ENCODE data around the gene DNASE1. TPM values are rescaled to one million over a fixed set of nuclear protein-coding genes. Genes with fewer than 3 reads are reported as not detected.

The DNASE1 gene
- total RNA-seq, 6 experiments from 2014 or later = 7.5 to 9.9 (median 8.0) TPM

- Mint-ChIP-seq H3K27ac (no peak overlapping the region), H3K36me3 (ENCODE audit: low read depth) (peaks cover 13% of the 10 kb centered on the region; the same call in 1 of the 2 replicates), H3K4me1 (ENCODE audit: low read depth) (peaks cover 25% of the 10 kb centered on the region), H3K9me3 (no peaks in the 10 kb centered on the region), H3K27me3 (ENCODE audit: insufficient read depth) (no peaks in the 10 kb centered on the region; the same call in 1 of the 2 replicates), H3K4me3 (no peak overlapping the region)
- no peak for DNase-seq
- no peak for TF ChIP-seq CTCF (IDR thresholded peaks at IDR 0.05)
Measured at GRCh38 chr16:3698941-3699340, 44.5 kb downstream of the DNASE1 start.

- Mint-ChIP-seq H3K36me3 (ENCODE audit: low read depth) (peaks cover 4% of the 10 kb centered on the region; the same call in 1 of the 2 replicates), H3K27me3 (ENCODE audit: insufficient read depth) (no peaks in the 10 kb centered on the region), H3K4me3 (no peak overlapping the region), H3K27ac (no peak overlapping the region), H3K4me1 (ENCODE audit: low read depth) (peaks cover 8% of the 10 kb centered on the region), H3K9me3 (no peaks in the 10 kb centered on the region)
- TF ChIP-seq CTCF (IDR thresholded peaks at IDR 0.05) = no peak
- no peak for DNase-seq
Measured at GRCh38 chr16:3701531-3701930, 47.0 kb downstream of the DNASE1 start.

- H3K27me3 Mint-ChIP-seq (ENCODE audit: insufficient read depth) = no peaks in the 10 kb centered on the region
- no peak overlapping the region for H3K4me3 Mint-ChIP-seq
- DNase-seq = no peak
- no peak for TF ChIP-seq CTCF (IDR thresholded peaks at IDR 0.05)
- H3K27ac Mint-ChIP-seq = no peak overlapping the region
- peaks cover 3% of the 10 kb centered on the region for H3K4me1 Mint-ChIP-seq (ENCODE audit: low read depth)
- peaks cover 4% of the 10 kb centered on the region; the same call in 1 of the 2 replicates for H3K36me3 Mint-ChIP-seq (ENCODE audit: low read depth)
- no peaks in the 10 kb centered on the region for H3K9me3 Mint-ChIP-seq
Measured at GRCh38 chr16:3702082-3702481, 47.6 kb downstream of the DNASE1 start.

GRCh38 chr16:3706253-3707012 is 51.9 kb downstream of the DNASE1 start:
- no peaks in the 10 kb centered on the region for H3K4me1 Mint-ChIP-seq (ENCODE audit: low read depth)
- no peak overlapping the region for H3K4me3 Mint-ChIP-seq
- H3K36me3 Mint-ChIP-seq (ENCODE audit: low read depth) = peaks cover 4% of the 10 kb centered on the region; the same call in 1 of the 2 replicates
- no peak overlapping the region for H3K27ac Mint-ChIP-seq
- no peak for DNase-seq
- no peaks in the 10 kb centered on the region for H3K27me3 Mint-ChIP-seq (ENCODE audit: insufficient read depth)
- H3K9me3 Mint-ChIP-seq = no peaks in the 10 kb centered on the region
- TF ChIP-seq CTCF (IDR thresholded peaks at IDR 0.05) = no peak

Other genes with a start within 250 kb of the DNASE1 start
- 1 to 10 TPM; 1.6 to 2.3 (median 1.8) TPM for gene ZNF597, start 211.2 kb upstream of the DNASE1 start, total RNA-seq (2021; fragmentation: NEBNext Ultra II Directional; extraction: Animal tissue kit (Norgen Biotek cat#: 25700))
- 10 to 100 TPM; 30.7 to 44.6 (median 34.6) TPM for gene NAA60, start 211.0 kb upstream of the DNASE1 start, total RNA-seq (2021; fragmentation: NEBNext Ultra II Directional; extraction: Animal tissue kit (Norgen Biotek cat#: 25700))
- gene C16orf90, start 159.2 kb upstream of the DNASE1 start, total RNA-seq (2021; fragmentation: NEBNext Ultra II Directional; extraction: Animal tissue kit (Norgen Biotek cat#: 25700)) = not detected
- gene CLUAP1, start 153.7 kb upstream of the DNASE1 start, total RNA-seq (2021; fragmentation: NEBNext Ultra II Directional; extraction: Animal tissue kit (Norgen Biotek cat#: 25700)) = 10 to 100 TPM; 22.8 to 28.5 (median 25.8) TPM
- not detected for gene NLRC3, start 77.3 kb upstream of the DNASE1 start, total RNA-seq (2021; fragmentation: NEBNext Ultra II Directional; extraction: Animal tissue kit (Norgen Biotek cat#: 25700))
- gene SLX4, start 43.1 kb upstream of the DNASE1 start, total RNA-seq (2021; fragmentation: NEBNext Ultra II Directional; extraction: Animal tissue kit (Norgen Biotek cat#: 25700)) = 1 to 10 TPM; 6.8 to 8.2 (median 7.2) TPM
- 100 to 1,000 TPM in 4 of 6 experiments, 10 to 100 TPM in 2; 97.6 to 118 (median 103) TPM for gene TRAP1, start 62.8 kb downstream of the DNASE1 start, total RNA-seq (2021; fragmentation: NEBNext Ultra II Directional; extraction: Animal tissue kit (Norgen Biotek cat#: 25700))
- gene CREBBP, start 226.0 kb downstream of the DNASE1 start, total RNA-seq (2021; fragmentation: NEBNext Ultra II Directional; extraction: Animal tissue kit (Norgen Biotek cat#: 25700)) = 10 to 100 TPM; 40.2 to 51.4 (median 43.4) TPM

All from HFFc6 (cell line).